EH (cell line): ENCODE data around the gene GLDC.

Experiments used
- DNase-seq: peaks from one replicate; pipeline ENCODE4 v3.0.0-alpha.2; 2015; ENCODE audit warnings: low read depth

Gene GLDC

GRCh38 chr9:6620353-6620752 lies 25.2 kb downstream of the GLDC start:
- no peak for DNase-seq

GRCh38 chr9:6619909-6620308 lies 25.6 kb downstream of the GLDC start:
- DNase-seq = no peak

GRCh38 chr9:6616951-6617602 lies 28.5 kb downstream of the GLDC start:
- no peak for DNase-seq

GRCh38 chr9:6614489-6614888 lies 31.0 kb downstream of the GLDC start:
- DNase-seq = no peak

- DNase-seq = no peak
Observed at GRCh38 chr9:6611865-6612264, 33.7 kb downstream of the GLDC start.

- no peak for DNase-seq
Observed at GRCh38 chr9:6610073-6610472, 35.5 kb downstream of the GLDC start.

- DNase-seq = no peak
Observed at GRCh38 chr9:6609497-6610016, 36.0 kb downstream of the GLDC start.

GRCh38 chr9:6605202-6605601 lies 40.3 kb downstream of the GLDC start:
- no peak for DNase-seq

- no peak for DNase-seq
Observed at GRCh38 chr9:6600426-6600825, 45.1 kb downstream of the GLDC start.

- DNase-seq = no peak
Observed at GRCh38 chr9:6600006-6600405, 45.5 kb downstream of the GLDC start.

- no peak for DNase-seq
Observed at GRCh38 chr9:6598249-6598725, 47.2 kb downstream of the GLDC start.

- DNase-seq = no peak
Observed at GRCh38 chr9:6592791-6593190, 52.7 kb downstream of the GLDC start.

- DNase-seq = no peak
Observed at GRCh38 chr9:6592231-6592630, 53.3 kb downstream of the GLDC start.

- no peak for DNase-seq
Observed at GRCh38 chr9:6590772-6591384, 54.7 kb downstream of the GLDC start.

- DNase-seq = no peak
Observed at GRCh38 chr9:6590334-6590733, 55.2 kb downstream of the GLDC start.

- peak; percentile 32 for DNase-seq
Observed at GRCh38 chr9:6584881-6585597, 60.5 kb downstream of the GLDC start.

- no peak for DNase-seq
Observed at GRCh38 chr9:6581253-6581652, 64.3 kb downstream of the GLDC start.

GRCh38 chr9:6579613-6580012 lies 65.9 kb downstream of the GLDC start:
- no peak for DNase-seq

- no peak for DNase-seq
Observed at GRCh38 chr9:6576987-6577386, 68.5 kb downstream of the GLDC start.

- DNase-seq = no peak
Observed at GRCh38 chr9:6575324-6576034, 70.0 kb downstream of the GLDC start.

GRCh38 chr9:6567140-6567591 lies 78.4 kb downstream of the GLDC start:
- DNase-seq = peak; percentile 91

- peak; percentile 98 for DNase-seq
Observed at GRCh38 chr9:6566409-6567139, 79.0 kb downstream of the GLDC start.
